ENCODE data around the gene EEF1A2.

GRCh38 chr20:63484236-63484635 is 14.6 kb downstream of the EEF1A2 start:
- no peak for TF ChIP-seq CTCF (IDR thresholded peaks at IDR 0.05; ENCODE audit: low read depth, low read length)
- no peak for TF ChIP-seq EZH2phosphoT487 (IDR thresholded peaks at IDR 0.05; ENCODE audit: low read depth)
